ENCODE measurements around the gene NUP50.

Gene NUP50

DNA sequence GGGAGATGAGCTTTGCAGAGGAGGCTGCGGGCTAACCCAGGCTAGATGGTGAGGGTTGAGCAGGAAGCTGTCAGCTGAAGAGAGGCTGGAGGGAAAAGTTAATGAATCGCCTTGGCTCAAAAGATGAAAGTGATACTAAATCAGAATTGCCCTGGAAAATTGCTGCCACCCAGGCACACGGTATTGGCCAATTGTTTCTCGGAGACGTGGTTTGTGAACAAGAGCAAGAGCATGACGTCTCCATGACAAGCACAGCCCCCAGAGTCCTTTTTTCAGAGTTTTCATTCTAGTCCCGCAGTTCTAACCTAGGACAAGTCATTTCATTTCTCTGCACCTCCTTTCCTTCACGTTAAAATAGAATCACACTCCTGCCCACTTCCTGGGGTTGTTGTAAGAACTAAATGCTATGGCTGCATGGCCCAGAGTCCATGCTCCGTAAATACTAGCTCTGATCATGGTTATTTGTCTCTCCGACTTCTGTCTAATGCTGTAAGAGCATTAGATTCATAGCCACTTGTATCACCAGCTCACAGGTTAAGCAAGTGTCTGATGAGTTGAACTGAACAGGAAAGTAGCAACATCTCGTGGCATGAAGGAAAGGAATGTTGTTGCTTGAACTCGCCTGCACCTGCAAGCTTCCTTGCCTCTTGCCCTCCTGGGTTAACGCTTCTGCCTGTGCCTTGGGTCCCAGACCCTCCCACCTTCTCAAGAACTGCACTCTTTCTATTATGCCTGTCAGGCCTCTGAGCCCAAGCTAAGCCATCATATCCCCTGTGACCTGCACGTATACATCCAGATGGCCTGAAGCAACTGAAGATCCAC is 33.8 kb upstream of the NUP50 start:
- DNase-seq (ENCODE audit: low read depth): no peak
- TF ChIP-seq, protein P1, sequence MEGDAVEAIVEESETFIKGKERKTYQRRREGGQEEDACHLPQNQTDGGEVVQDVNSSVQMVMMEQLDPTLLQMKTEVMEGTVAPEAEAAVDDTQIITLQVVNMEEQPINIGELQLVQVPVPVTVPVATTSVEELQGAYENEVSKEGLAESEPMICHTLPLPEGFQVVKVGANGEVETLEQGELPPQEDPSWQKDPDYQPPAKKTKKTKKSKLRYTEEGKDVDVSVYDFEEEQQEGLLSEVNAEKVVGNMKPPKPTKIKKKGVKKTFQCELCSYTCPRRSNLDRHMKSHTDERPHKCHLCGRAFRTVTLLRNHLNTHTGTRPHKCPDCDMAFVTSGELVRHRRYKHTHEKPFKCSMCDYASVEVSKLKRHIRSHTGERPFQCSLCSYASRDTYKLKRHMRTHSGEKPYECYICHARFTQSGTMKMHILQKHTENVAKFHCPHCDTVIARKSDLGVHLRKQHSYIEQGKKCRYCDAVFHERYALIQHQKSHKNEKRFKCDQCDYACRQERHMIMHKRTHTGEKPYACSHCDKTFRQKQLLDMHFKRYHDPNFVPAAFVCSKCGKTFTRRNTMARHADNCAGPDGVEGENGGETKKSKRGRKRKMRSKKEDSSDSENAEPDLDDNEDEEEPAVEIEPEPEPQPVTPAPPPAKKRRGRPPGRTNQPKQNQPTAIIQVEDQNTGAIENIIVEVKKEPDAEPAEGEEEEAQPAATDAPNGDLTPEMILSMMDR (conservative IDR thresholded peaks at IDR 0.05; ENCODE audit: low read length): no peak

DNA sequence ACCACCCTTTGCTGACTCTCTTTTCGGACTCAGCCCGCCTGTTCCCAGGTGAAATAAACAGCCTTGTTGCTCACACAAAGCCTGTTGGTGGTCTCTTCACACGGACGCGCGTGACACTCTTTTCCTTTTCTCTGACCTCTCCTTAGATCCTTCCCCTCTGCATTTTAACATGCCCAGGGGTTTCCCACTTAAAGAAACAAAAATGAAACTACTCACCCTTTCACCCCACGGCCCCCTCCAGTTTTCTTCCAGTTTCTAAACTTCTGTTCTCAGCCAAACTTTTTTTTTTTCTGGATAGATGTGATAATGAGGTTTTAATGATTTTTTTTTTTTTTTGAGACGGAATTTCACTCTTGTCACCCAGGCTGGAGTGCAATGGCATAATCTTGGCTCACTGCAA is 32.8 kb upstream of the NUP50 start:
- TF ChIP-seq, protein P1 (conservative IDR thresholded peaks at IDR 0.05; ENCODE audit: low read length): no peak
- H3K4me3 ChIP-seq (ENCODE audit: low read length): no peak overlapping the region
- DNase-seq (ENCODE audit: low read depth): no peak

More for the DNA sequence above, 33.8 kb upstream of the NUP50 start:
- H3K4me3 ChIP-seq (ENCODE audit: low read length): no peak overlapping the region

DNA sequence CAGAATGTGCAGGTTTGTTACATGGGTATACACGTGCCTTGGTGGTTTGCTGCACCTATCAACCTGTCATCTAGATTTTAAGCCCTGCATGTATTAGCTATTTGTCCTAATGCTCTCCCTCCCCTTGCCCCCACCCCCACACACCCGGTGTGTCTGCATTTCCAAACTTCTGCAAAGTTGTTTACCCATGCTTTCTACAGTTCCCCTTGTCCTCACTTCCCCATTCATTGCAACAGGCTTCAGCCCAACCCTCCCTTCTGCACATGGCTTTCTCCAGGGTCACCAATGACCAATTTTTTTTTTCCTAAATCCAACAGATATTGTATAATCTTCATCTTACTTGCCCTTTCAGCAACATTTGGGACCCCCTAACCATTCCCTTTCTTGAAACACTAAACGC is 32.0 kb upstream of the NUP50 start:
- TF ChIP-seq, protein P1 (conservative IDR thresholded peaks at IDR 0.05; ENCODE audit: low read length): no peak
- DNase-seq (ENCODE audit: low read depth): no peak
- H3K4me3 ChIP-seq (ENCODE audit: low read length): no peak overlapping the region

DNA sequence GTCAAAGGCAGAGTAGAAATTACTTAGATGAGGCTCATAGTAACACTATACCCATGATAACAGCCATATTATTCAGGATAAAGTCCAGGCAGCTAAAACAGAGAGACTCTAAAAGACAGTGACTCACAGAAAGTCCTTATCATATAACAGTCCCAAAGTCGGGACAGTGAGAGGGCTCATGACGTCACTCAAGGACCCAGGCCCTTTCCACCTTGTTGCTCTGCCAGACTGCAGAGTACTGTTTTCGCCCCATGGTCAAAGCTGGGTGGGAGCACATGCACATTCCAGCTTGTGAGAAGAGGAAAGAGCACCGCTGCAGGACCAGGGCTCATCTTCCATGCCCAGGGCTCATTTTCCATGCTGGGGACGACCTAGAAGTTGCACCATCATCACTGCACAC is 29.4 kb upstream of the NUP50 start:
- TF ChIP-seq, protein P1 (conservative IDR thresholded peaks at IDR 0.05; ENCODE audit: low read length): no peak
- H3K4me3 ChIP-seq (ENCODE audit: low read length): no peak overlapping the region
- no peak for DNase-seq (ENCODE audit: low read depth)

DNA sequence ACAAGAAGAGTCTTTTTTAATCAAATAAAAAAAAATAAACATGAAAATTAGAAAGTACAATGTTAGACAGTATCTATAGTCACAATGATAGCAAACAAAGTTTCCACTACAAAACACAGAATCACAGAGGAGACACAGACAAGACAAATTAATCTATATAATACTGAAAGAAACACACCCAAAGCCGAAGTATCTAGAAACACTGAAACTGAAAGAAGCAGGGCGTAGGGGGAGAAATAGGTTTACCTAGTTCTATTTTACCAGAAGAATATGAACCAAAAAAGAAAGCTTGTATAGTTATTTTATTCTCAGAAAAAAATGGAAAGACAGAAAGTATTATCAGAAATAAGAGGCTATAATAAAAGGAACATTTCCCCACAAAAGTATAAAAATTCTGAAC is 27.1 kb upstream of the NUP50 start:
- no peak for DNase-seq (ENCODE audit: low read depth)
- TF ChIP-seq, protein P1 (conservative IDR thresholded peaks at IDR 0.05; ENCODE audit: low read length): no peak
- no peak overlapping the region for H3K4me3 ChIP-seq (ENCODE audit: low read length)

DNA sequence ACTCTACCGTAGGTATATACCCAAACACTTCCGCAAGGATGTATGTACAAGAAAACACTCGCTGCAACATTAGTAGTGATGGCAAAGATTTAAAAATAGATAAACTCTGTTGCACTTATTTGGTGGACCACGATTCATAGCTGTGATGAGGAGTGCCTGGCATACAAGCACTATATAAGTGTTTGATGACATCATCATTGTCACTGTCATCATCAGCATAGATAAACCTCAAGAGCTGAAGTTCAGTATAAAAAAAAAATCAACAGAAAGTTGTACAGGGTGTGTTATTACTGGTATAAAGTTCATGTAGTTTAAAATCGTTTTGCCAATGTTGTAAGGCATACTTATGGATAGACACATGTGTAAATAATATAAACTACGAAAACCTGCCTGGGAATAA is 24.0 kb upstream of the NUP50 start:
- DNase-seq (ENCODE audit: low read depth): no peak
- TF ChIP-seq, protein P1 (conservative IDR thresholded peaks at IDR 0.05; ENCODE audit: low read length): no peak
- H3K4me3 ChIP-seq (ENCODE audit: low read length): no peak overlapping the region

DNA sequence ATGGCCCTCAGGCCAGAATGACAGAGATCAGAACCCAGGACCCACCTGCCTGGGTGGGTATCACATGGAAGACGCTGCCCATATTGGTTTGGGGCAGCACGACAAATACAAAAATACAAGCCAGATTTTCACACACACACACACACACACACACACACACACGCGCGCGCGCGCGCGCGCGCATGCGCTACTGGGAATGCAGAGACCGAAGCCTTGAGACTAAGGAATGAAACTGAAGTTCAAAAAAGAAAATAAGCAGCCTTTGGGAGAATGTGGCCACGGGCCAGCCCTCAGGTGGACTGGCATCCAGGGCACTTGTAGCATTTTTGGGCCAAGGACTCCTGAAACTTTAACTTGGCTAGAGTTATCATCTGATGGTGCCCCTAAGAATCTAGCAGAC is 21.3 kb upstream of the NUP50 start:
- no peak for DNase-seq (ENCODE audit: low read depth)
- TF ChIP-seq, protein P1 (conservative IDR thresholded peaks at IDR 0.05; ENCODE audit: low read length): no peak
- no peak overlapping the region for H3K4me3 ChIP-seq (ENCODE audit: low read length)
